ENCODE data around the gene NRM.

DNA sequence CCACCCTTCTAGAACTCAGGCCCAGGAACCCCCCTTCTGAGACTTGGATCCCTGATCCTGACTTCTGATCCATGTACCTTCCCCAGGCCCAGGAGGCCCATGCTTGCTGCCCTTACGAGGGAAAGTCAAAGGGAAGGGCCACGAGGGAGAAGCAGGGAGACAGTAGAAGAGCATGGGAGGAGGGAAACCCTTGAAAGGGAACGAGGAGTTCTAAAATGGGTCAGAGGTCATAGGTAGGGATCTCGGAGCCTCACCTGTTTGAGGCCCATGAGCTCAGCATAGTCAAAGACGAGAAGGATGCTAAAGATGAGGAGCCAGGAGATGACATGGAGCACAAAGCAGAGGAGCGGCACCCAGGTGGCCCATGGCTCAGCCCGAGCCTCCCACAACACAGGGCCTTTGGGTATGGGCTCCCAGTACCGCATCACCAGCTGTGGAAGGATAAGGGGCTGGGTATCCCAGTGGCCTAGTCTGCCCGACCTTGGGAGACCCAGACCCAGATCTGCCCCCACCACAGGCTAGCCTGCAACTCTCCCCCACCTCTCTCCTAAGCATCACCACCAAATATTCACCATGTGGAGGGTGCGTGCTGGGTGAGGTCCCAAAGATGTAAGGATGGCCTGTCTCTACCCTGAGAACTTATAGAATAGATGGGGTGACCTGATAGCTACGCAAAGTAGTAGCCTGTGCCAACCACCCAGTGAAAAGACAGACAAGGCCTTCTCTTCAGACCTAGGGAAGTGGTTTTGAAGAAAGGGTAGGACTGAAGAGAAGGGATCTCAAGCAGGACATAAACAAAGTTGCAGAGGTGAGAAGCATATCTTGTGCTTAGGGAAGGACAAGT, 1.5 kb downstream of the NRM start:
- TF ChIP-seq POLR2A (IDR thresholded peaks at IDR 0.05; ENCODE audit: low read depth, low read length) (no peak), POLR2AphosphoS5 (IDR thresholded peaks at IDR 0.05; ENCODE audit: low read depth, low read length) (no peak)
